ENCODE data around the gene SPDL1.

Gene SPDL1

DNA sequence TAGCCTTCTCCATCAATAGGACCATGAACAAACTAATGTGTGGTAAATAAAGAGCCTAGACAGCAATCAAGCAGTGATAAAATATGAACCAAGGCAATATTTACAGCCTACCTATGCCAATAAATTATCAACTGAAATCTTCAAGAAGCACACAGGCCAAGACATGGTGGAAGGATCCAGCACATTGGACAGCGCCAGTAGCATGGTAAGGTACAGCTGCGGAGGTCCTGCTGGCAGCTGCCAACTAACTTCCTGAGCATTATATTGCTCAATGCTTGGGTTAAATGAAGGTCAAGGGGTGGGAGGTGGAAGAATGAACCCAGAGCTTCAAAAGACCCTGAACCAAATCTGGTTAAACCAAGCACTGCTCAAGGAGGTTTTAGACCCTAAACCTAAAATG, 16.5 kb upstream of the SPDL1 start:
- ChIA-PET CTCF (interaction anchor here (1.1 kb wide), 1 partner anchor 8 kb away, joined by 4 read pairs; no protein-coding TSS in a partner anchor), POLR2A (ENCODE audit: low non-redundant PET) (no interaction called here)
- DNase-seq (ENCODE audit: low spot score) = peak; percentile 23
- TF ChIP-seq, protein P1, sequence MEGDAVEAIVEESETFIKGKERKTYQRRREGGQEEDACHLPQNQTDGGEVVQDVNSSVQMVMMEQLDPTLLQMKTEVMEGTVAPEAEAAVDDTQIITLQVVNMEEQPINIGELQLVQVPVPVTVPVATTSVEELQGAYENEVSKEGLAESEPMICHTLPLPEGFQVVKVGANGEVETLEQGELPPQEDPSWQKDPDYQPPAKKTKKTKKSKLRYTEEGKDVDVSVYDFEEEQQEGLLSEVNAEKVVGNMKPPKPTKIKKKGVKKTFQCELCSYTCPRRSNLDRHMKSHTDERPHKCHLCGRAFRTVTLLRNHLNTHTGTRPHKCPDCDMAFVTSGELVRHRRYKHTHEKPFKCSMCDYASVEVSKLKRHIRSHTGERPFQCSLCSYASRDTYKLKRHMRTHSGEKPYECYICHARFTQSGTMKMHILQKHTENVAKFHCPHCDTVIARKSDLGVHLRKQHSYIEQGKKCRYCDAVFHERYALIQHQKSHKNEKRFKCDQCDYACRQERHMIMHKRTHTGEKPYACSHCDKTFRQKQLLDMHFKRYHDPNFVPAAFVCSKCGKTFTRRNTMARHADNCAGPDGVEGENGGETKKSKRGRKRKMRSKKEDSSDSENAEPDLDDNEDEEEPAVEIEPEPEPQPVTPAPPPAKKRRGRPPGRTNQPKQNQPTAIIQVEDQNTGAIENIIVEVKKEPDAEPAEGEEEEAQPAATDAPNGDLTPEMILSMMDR (conservative IDR thresholded peaks at IDR 0.05; ENCODE audit: low read depth) = no peak
- no peak overlapping the region for H3K27ac ChIP-seq

DNA sequence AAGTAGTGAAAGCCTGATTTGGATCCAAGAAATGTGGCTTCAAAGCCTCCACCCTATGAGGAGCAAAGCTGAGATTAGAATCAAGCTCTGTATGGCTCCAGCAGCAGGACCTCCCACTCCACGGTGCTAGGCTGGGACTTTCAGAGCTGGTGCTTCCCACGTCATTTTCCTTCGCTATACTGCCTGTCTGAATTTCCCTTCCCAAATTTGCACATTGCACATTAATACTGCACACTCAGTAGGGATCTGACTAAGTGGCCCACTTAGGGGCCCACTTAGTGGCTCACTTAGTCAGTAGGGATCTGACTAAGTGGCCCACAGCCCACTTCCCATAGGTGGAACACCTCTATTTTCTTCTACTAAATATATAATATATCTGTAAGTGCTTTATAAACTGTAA, 14.1 kb upstream of the SPDL1 start:
- CTCF ChIA-PET = interaction anchor here (0.5 to 1.2 kb wide), 2 partner anchors 11 to 452 kb away, joined by 3 to 4 read pairs; no protein-coding TSS in a partner anchor
- POLR2A ChIA-PET (ENCODE audit: low non-redundant PET) = no interaction called here

DNA sequence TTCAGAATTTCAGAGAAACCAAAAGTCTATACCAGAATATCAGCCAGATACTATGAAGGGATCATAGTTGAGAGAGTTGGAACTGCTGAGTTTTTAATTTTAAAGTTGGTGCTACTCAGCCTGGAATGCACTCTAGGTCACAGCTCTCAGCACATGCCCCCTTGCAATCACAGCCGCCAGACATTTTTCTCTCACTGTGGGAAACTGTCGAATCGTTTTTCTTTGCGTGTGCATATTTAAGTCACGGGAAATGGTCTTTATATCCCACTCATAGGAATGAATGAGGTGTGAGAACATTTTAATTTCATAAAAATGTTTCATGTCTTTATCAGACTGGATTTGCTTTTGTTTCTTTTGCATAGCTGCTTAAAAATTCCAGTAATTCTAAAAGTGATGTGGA, 12.2 kb upstream of the SPDL1 start:
- CTCF ChIA-PET = interaction anchor here (0.7 to 1.3 kb wide), 3 partner anchors 9 to 14 kb away, joined by 3 read pairs; no protein-coding TSS in a partner anchor
- POLR2A ChIA-PET (ENCODE audit: low non-redundant PET) = no interaction called here

More for the DNA sequence above, 14.1 kb upstream of the SPDL1 start:
- H3K27ac ChIP-seq = no peak overlapping the region
- TF ChIP-seq, protein P1 (conservative IDR thresholded peaks at IDR 0.05; ENCODE audit: low read depth) = no peak
- no peak for DNase-seq (ENCODE audit: low spot score)

DNA sequence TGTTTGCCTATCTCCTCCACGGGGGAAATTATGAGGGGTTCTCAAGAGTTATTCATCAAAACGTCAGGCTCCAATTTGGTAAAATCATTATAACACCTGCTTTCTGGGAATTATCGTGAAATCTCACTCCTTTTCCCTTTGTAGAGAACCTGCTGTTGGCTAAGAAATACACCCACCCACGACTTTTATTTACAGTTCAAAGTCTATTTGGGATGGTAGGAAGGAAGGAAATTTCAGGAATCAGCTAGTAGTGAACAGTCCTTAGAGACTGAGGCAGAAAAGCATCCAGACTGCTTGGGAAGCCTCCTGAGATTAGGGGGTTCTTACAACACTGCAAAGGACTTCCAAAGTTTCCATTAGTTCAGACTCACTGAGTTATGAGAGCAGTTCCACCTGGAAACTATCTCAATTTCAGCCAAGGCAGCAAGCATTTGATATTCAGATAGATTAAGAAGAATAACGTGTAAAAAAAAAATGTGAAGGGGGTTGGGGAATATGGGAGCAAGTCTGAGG, 9.4 kb upstream of the SPDL1 start:
- no peak for DNase-seq (ENCODE audit: low spot score)
- ChIA-PET POLR2A (ENCODE audit: low non-redundant PET) (no interaction called here), CTCF (no interaction called here)
- TF ChIP-seq, protein P1 (conservative IDR thresholded peaks at IDR 0.05; ENCODE audit: low read depth) = no peak
- no peak overlapping the region for H3K27ac ChIP-seq

More for the DNA sequence above, 12.2 kb upstream of the SPDL1 start:
- H3K27ac ChIP-seq = no peak overlapping the region
- DNase-seq (ENCODE audit: low spot score) = no peak
- TF ChIP-seq, protein P1 (conservative IDR thresholded peaks at IDR 0.05; ENCODE audit: low read depth) = no peak

DNA sequence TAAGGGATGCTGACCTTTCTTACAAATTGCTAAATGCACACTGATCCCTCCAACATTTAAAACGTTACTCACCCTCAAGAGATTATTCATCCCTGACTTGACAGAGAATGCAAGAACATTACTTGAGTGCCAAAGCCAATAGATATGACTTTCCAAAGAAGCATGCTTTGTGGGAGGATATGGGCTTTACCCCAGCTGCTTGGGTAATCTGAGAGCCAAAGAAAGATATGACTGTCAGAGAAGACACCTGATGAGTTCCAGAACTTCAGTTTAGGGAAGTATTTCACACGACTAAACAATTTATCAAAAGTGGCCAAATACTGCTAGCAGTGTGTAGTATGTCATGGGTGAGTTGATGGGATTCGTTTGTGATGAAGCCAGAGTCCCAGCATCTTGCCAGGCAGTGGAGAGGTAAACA, 7.4 kb upstream of the SPDL1 start:
- POLR2A ChIA-PET (ENCODE audit: low non-redundant PET) = no interaction called here
- no peak overlapping the region for H3K27ac ChIP-seq
- CTCF ChIA-PET = no interaction called here
- peak; percentile 52 for DNase-seq (ENCODE audit: low spot score)
- TF ChIP-seq, protein P1 (conservative IDR thresholded peaks at IDR 0.05; ENCODE audit: low read depth) = no peak

DNA sequence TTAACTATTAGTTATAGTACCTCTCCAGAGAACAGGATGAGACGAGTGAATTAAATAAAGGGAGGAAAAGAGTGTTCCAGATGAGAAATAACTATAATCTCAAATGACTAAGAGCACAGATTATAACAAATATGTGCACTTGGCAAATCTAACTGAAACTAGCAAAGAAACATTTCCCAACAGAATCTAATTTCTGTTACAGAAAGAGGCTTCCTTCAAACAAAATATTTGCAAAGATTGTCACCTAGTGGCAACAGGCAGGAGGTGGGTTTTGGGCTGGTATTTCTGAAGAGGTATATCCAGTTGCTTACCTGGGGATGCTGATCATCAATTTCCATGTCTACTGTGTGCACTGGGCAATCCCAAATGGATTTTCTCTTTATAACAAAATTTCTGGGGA, 5.6 kb upstream of the SPDL1 start:
- H3K27ac ChIP-seq = no peak overlapping the region
- CTCF ChIA-PET = no interaction called here
- POLR2A ChIA-PET (ENCODE audit: low non-redundant PET) = no interaction called here
- TF ChIP-seq, protein P1 (conservative IDR thresholded peaks at IDR 0.05; ENCODE audit: low read depth) = peak; percentile 84
- DNase-seq (ENCODE audit: low spot score) = peak; percentile 26
